EL (cell line): ENCODE measurements around the gene RBMS3.
A peak's percentile ranks its signal among the peaks of the same experiment; 100 is the strongest.

Source experiments
- DNase-seq: peaks from one replicate; pipeline ENCODE4 v3.0.0-alpha.2; 2016

The RBMS3 gene

GRCh38 chr3:29827756-29828155, 546.9 kb downstream of the RBMS3 start:
- DNase-seq = peak; percentile 8

GRCh38 chr3:29829340-29829739, 548.5 kb downstream of the RBMS3 start:
- DNase-seq = no peak

- DNase-seq = no peak
Measured at GRCh38 chr3:29850641-29851040, 569.8 kb downstream of the RBMS3 start.

GRCh38 chr3:29852767-29853166, 571.9 kb downstream of the RBMS3 start:
- no peak for DNase-seq

- no peak for DNase-seq
Measured at GRCh38 chr3:29853841-29854397, 573.0 kb downstream of the RBMS3 start.

GRCh38 chr3:29854821-29855220, 574.0 kb downstream of the RBMS3 start:
- no peak for DNase-seq

GRCh38 chr3:29859726-29860270, 578.9 kb downstream of the RBMS3 start:
- no peak for DNase-seq

GRCh38 chr3:29864809-29865208, 583.9 kb downstream of the RBMS3 start:
- DNase-seq = no peak

- DNase-seq = no peak
Measured at GRCh38 chr3:29868543-29869101, 587.8 kb downstream of the RBMS3 start.

GRCh38 chr3:29870136-29870535, 589.3 kb downstream of the RBMS3 start:
- DNase-seq = no peak

- DNase-seq = peak; percentile 1
Measured at GRCh38 chr3:29871087-29871486, 590.2 kb downstream of the RBMS3 start.

- DNase-seq = no peak
Measured at GRCh38 chr3:29880809-29881208, 599.9 kb downstream of the RBMS3 start.

GRCh38 chr3:29887451-29887850, 606.6 kb downstream of the RBMS3 start:
- peak; percentile 22 for DNase-seq

GRCh38 chr3:29889215-29889614, 608.3 kb downstream of the RBMS3 start:
- peak; percentile 56 for DNase-seq

GRCh38 chr3:29890801-29891200, 609.9 kb downstream of the RBMS3 start:
- DNase-seq = no peak

GRCh38 chr3:29892976-29893554, 612.2 kb downstream of the RBMS3 start:
- DNase-seq = no peak

GRCh38 chr3:29896856-29897255, 616.0 kb downstream of the RBMS3 start:
- no peak for DNase-seq

GRCh38 chr3:29898171-29898965, 617.5 kb downstream of the RBMS3 start:
- DNase-seq = no peak

- peak; percentile 28 for DNase-seq
Measured at GRCh38 chr3:29899021-29899420, 618.1 kb downstream of the RBMS3 start.

GRCh38 chr3:29901097-29901496, 620.2 kb downstream of the RBMS3 start:
- DNase-seq = no peak

GRCh38 chr3:29903600-29903999, 622.7 kb downstream of the RBMS3 start:
- no peak for DNase-seq

- no peak for DNase-seq
Measured at GRCh38 chr3:29906906-29907305, 626.0 kb downstream of the RBMS3 start.

GRCh38 chr3:29912600-29913288, 631.9 kb downstream of the RBMS3 start:
- no peak for DNase-seq
